Loucy (cell line): Measurements from ENCODE around the gene PEAR1.

Experiments used
- H2AFZ ChIP-seq: fragments of 200-600 bp; sonication (generic); 2 replicates; pipeline ENCODE4 v1.6.0; 2016; ENCODE audit warnings: antibody characterized with exemption, mild to moderate bottlenecking, low read length, moderate library complexity
- H3F3A ChIP-seq: fragments of 200-600 bp; 2 replicates; pipeline ENCODE4 v1.6.0; 2016; ENCODE audit warnings: antibody characterized with exemption, low read depth, mild to moderate bottlenecking
- H3K27me3 ChIP-seq: fragments of 200-600 bp; sonication (generic); 2 replicates; pipeline ENCODE4 v1.6.1; 2014; ENCODE audit warnings: low read length, mild to moderate bottlenecking; ENCODE audit not compliant: insufficient read depth, poor library complexity, severe bottlenecking
- H3K36me3 ChIP-seq: fragments of 200-600 bp; sonication (generic); 2 replicates; pipeline ENCODE4 v1.6.1; 2016; ENCODE audit warnings: low read length; ENCODE audit not compliant: insufficient read depth
- H3K4me1 ChIP-seq: fragments of 200-600 bp; sonication (generic); 2 replicates; pipeline ENCODE4 v1.5.1; 2014; ENCODE audit warnings: low read length, mild to moderate bottlenecking; ENCODE audit not compliant: insufficient read depth, poor library complexity, severe bottlenecking
- H3K4me2 ChIP-seq: fragments of 200-600 bp; sonication (generic); 2 replicates; pipeline ENCODE4 v1.6.0; 2014; ENCODE audit warnings: antibody characterized with exemption, low read length, low read depth, mild to moderate bottlenecking; ENCODE audit not compliant: poor library complexity, severe bottlenecking
- H3K4me3 ChIP-seq: fragments of 200-600 bp; sonication (generic); 2 replicates; pipeline ENCODE4 v1.5.1; 2014; ENCODE audit warnings: low read length, mild to moderate bottlenecking, mixed read lengths; ENCODE audit not compliant: poor library complexity, severe bottlenecking
- H3K79me2 ChIP-seq: fragments of 200-600 bp; sonication (generic); 2 replicates; pipeline ENCODE4 v1.6.1; 2014; ENCODE audit warnings: low read length; ENCODE audit not compliant: insufficient read depth
- H3K9ac ChIP-seq: fragments of 200-600 bp; sonication (generic); 2 replicates; pipeline ENCODE4 v1.6.0; 2014; ENCODE audit warnings: mild to moderate bottlenecking, low read depth, low read length, moderate library complexity; ENCODE audit not compliant: poor library complexity, severe bottlenecking
- H3K9me2 ChIP-seq: fragments of 200-600 bp; sonication (generic); replicated peaks from 2 replicates; pipeline ENCODE4 v1.6.1; 2016; ENCODE audit warnings: low read depth, low read length, mixed read lengths
- H3K9me3 ChIP-seq: fragments of 200-600 bp; sonication (generic); 2 replicates; pipeline ENCODE4 v1.6.1; 2014; ENCODE audit warnings: mild to moderate bottlenecking, antibody characterized with exemption, low read length, low read depth; ENCODE audit not compliant: insufficient read depth
- H4K20me1 ChIP-seq: fragments of 200-600 bp; sonication (generic); 2 replicates; pipeline ENCODE4 v1.6.0; 2014; ENCODE audit warnings: antibody characterized with exemption, low read length, mild to moderate bottlenecking; ENCODE audit not compliant: insufficient read depth, poor library complexity, severe bottlenecking
- EZH2phosphoT487 ChIP-seq: fragments of 200-600 bp; IDR thresholded peaks from 2 replicates; pipeline ENCODE4 v1.6.1; 2018; ENCODE audit warnings: antibody characterized with exemption, mild to moderate bottlenecking, moderate library complexity, borderline replicate concordance
- TF ChIP-seq, protein P1 (sequence below): fragments of 200-600 bp; sonication (generic); conservative IDR thresholded peaks from 2 replicates; pipeline ENCODE4 v1.5.1; 2014; ENCODE audit warnings: mild to moderate bottlenecking, antibody characterized with exemption, low read length

The PEAR1 gene

GRCh38 chr1:156895927-156896326, 2.4 kb downstream of the PEAR1 start:
- H3K9me2 ChIP-seq, result no peaks in the 10 kb centered on the region
- H3K36me3 ChIP-seq, result no peaks in the 10 kb centered on the region
- H4K20me1 ChIP-seq, result no peaks in the 10 kb centered on the region
- H3K27me3 ChIP-seq, result no peaks in the 10 kb centered on the region
- no peaks in the 10 kb centered on the region for H3K4me1 ChIP-seq
- H3K9ac ChIP-seq, result no peak overlapping the region
- TF ChIP-seq, protein P1, sequence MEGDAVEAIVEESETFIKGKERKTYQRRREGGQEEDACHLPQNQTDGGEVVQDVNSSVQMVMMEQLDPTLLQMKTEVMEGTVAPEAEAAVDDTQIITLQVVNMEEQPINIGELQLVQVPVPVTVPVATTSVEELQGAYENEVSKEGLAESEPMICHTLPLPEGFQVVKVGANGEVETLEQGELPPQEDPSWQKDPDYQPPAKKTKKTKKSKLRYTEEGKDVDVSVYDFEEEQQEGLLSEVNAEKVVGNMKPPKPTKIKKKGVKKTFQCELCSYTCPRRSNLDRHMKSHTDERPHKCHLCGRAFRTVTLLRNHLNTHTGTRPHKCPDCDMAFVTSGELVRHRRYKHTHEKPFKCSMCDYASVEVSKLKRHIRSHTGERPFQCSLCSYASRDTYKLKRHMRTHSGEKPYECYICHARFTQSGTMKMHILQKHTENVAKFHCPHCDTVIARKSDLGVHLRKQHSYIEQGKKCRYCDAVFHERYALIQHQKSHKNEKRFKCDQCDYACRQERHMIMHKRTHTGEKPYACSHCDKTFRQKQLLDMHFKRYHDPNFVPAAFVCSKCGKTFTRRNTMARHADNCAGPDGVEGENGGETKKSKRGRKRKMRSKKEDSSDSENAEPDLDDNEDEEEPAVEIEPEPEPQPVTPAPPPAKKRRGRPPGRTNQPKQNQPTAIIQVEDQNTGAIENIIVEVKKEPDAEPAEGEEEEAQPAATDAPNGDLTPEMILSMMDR, result no peak
- no peak for TF ChIP-seq EZH2phosphoT487
- H3K79me2 ChIP-seq, result no peaks in the 10 kb centered on the region
- H2AFZ ChIP-seq, result no peak overlapping the region
- H3K4me3 ChIP-seq, result no peak overlapping the region
- H3K9me3 ChIP-seq, result no peaks in the 10 kb centered on the region
- H3F3A ChIP-seq, result no peaks in the 10 kb centered on the region
- no peak overlapping the region for H3K4me2 ChIP-seq

GRCh38 chr1:156896490-156897033, 3.0 kb downstream of the PEAR1 start:
- Histone ChIP-seq H3K9ac (no peak overlapping the region), H3K4me2 (no peak overlapping the region), H3K9me2 (no peaks in the 10 kb centered on the region), H2AFZ (no peak overlapping the region), H4K20me1 (no peaks in the 10 kb centered on the region), H3K27me3 (no peaks in the 10 kb centered on the region), H3K4me3 (no peak overlapping the region), H3F3A (no peaks in the 10 kb centered on the region), H3K36me3 (no peaks in the 10 kb centered on the region), H3K9me3 (no peaks in the 10 kb centered on the region), H3K4me1 (no peaks in the 10 kb centered on the region), H3K79me2 (no peaks in the 10 kb centered on the region)
- TF ChIP-seq, protein P1, result no peak
- TF ChIP-seq EZH2phosphoT487, result no peak

DNA sequence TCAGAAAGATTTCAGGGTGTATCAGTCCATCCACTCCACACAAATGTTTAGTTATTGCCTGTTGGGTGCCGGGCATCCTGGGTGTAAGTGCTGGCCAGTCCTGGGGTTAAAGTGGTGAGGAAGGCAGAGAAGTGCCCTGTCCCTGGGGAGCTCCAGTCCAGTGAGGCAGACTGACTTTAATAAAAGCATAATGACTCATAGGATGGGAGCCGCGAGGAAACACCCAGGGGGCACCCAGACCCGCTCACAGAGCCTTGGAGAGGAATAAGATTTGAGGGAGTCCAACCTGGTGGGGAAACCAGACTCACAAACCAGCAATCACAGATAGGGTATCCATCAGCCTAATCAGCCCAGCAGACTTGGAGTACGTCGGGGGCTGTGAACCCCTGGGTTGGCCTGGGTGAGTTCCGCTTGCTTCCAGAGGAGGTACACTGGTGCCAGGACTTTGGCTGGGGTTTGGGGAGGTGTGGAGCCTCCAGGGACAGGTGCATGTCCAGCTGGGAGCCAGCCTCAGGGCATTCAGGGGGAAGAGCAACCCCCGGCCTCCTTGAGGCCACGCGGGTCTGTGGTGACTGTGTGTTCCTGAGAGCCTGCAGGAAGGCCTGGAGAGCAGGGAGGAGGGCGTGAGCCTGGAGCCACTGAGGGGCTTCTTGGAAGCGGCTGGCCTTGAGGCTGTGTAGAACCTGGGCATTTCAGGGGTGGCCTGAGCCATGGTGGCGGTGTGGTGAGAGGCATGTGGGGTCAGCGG, 3.7 kb downstream of the PEAR1 start:
- Histone ChIP-seq H3K4me3 (no peak overlapping the region), H4K20me1 (no peaks in the 10 kb centered on the region), H3K36me3 (no peaks in the 10 kb centered on the region), H3K9me3 (no peaks in the 10 kb centered on the region), H3K27me3 (no peaks in the 10 kb centered on the region), H3K9ac (no peak overlapping the region), H3K4me2 (no peak overlapping the region), H3K4me1 (no peaks in the 10 kb centered on the region), H3K9me2 (no peaks in the 10 kb centered on the region), H3K79me2 (no peaks in the 10 kb centered on the region), H2AFZ (no peak overlapping the region), H3F3A (no peaks in the 10 kb centered on the region)
- TF ChIP-seq EZH2phosphoT487, result no peak
- TF ChIP-seq, protein P1, result no peak
